ENCODE measurements around the gene TBC1D30. TPM values are rescaled to one million over a fixed set of nuclear protein-coding genes. Genes with fewer than 3 reads are reported as not detected.

TBC1D30 gene
- total RNA-seq, 3 donors from 2014 or later (not counting 1 experiment from before 2014, with no cell fraction given) = 2.8 to 5.8 (median 4.7) TPM

GRCh38 chr12:64916411-64917261 is 92.2 kb downstream of the TBC1D30 start:
- no CpG with 5 or more reads among the region's 1 CpG for WGBS (ENCODE audit: insufficient coverage)
- no peak for TF ChIP-seq CTCF (IDR thresholded peaks at IDR 0.05)
- H3K27ac ChIP-seq (ENCODE audit: low read length) = no peak overlapping the region
- Mint-ChIP-seq H3K36me3 (no peaks in the 10 kb centered on the region), H3K27me3 (ENCODE audit: low read depth in 2 of 2) (peaks cover 35 to 54% of the 10 kb centered on the region in 2 donors), H3K27ac (no peak overlapping the region), H3K4me3 (no peak overlapping the region), H3K9me3 (no peaks in the 10 kb centered on the region), H3K4me1 (no peaks in the 10 kb centered on the region)
- H3K9me3 ChIP-seq (ENCODE audit: control insufficient read depth, insufficient read depth, low read length) = no peaks in the 10 kb centered on the region
- H3K36me3 ChIP-seq (ENCODE audit: control insufficient read depth, insufficient read depth, low read length) = no peaks in the 10 kb centered on the region
- ATAC-seq (no peak), DNase-seq (no peak)
- H3K4me1 ChIP-seq (ENCODE audit: control insufficient read depth, insufficient read depth, low read length) = no peaks in the 10 kb centered on the region
- H3K4me3 ChIP-seq (ENCODE audit: low read length) = no peak overlapping the region
- intact Hi-C loops (cut with micrococcal nuclease) = no loop called here
- peaks cover 2% of the 10 kb centered on the region for H3K27me3 ChIP-seq (ENCODE audit: control insufficient read depth, insufficient read depth, low read length)

- DNase-seq = no peak
- intact Hi-C loops (cut with micrococcal nuclease) = no loop called here
- no peak for TF ChIP-seq CTCF (IDR thresholded peaks at IDR 0.05)
- H3K4me3 Mint-ChIP-seq = no peak overlapping the region
- ATAC-seq = no peak
- H3K36me3 Mint-ChIP-seq = no peaks in the 10 kb centered on the region
- Histone ChIP-seq H3K4me1 (ENCODE audit: control insufficient read depth, insufficient read depth, low read length) (no peaks in the 10 kb centered on the region), H3K9me3 (ENCODE audit: control insufficient read depth, insufficient read depth, low read length) (no peaks in the 10 kb centered on the region), H3K27ac (ENCODE audit: low read length) (no peak overlapping the region), H3K36me3 (ENCODE audit: control insufficient read depth, insufficient read depth, low read length) (no peaks in the 10 kb centered on the region), H3K27me3 (ENCODE audit: control insufficient read depth, insufficient read depth, low read length) (peaks cover 2% of the 10 kb centered on the region), H3K4me3 (ENCODE audit: low read length) (no peak overlapping the region)
- 94% methylated on average over 2 of the region's 2 CpGs for WGBS (ENCODE audit: insufficient coverage)
- no peaks in the 10 kb centered on the region for H3K4me1 Mint-ChIP-seq
- peaks cover 34 to 41% of the 10 kb centered on the region in 2 donors for H3K27me3 Mint-ChIP-seq (ENCODE audit: low read depth in 2 of 2)
- no peak overlapping the region for H3K27ac Mint-ChIP-seq
- H3K9me3 Mint-ChIP-seq = no peaks in the 10 kb centered on the region
Measured at GRCh38 chr12:64918344-64918743, 93.9 kb downstream of the TBC1D30 start.

- intact Hi-C loops (cut with micrococcal nuclease) = no loop called here
Measured at GRCh38 chr12:64918801-64919200, 94.4 kb downstream of the TBC1D30 start.

More at GRCh38 chr12:64918801-64919200, 94.4 kb downstream of the TBC1D30 start:
- H3K4me3 ChIP-seq (ENCODE audit: low read length) = no peak overlapping the region
- WGBS (ENCODE audit: insufficient coverage) = 96% methylated on average over 2 of the region's 2 CpGs
- H3K9me3 ChIP-seq (ENCODE audit: control insufficient read depth, insufficient read depth, low read length) = no peaks in the 10 kb centered on the region
- Mint-ChIP-seq H3K36me3 (no peaks in the 10 kb centered on the region), H3K9me3 (no peaks in the 10 kb centered on the region), H3K4me1 (no peaks in the 10 kb centered on the region), H3K27me3 (ENCODE audit: low read depth in 2 of 2) (peaks cover 32 to 36% of the 10 kb centered on the region in 2 donors), H3K27ac (no peak overlapping the region), H3K4me3 (no peak overlapping the region)
- H3K36me3 ChIP-seq (ENCODE audit: control insufficient read depth, insufficient read depth, low read length) = no peaks in the 10 kb centered on the region
- H3K4me1 ChIP-seq (ENCODE audit: control insufficient read depth, insufficient read depth, low read length) = no peaks in the 10 kb centered on the region
- peaks cover 2% of the 10 kb centered on the region for H3K27me3 ChIP-seq (ENCODE audit: control insufficient read depth, insufficient read depth, low read length)
- H3K27ac ChIP-seq (ENCODE audit: low read length) = no peak overlapping the region
- TF ChIP-seq CTCF (IDR thresholded peaks at IDR 0.05) = no peak
- DNase-seq (no peak), ATAC-seq (no peak)
